Measurements from ENCODE around the gene KRTAP5-3. TPM values are rescaled to one million over a fixed set of nuclear protein-coding genes. Genes with fewer than 3 reads are reported as not detected.
A peak's percentile ranks its signal among the peaks of the same experiment; 100 is the strongest.

The KRTAP5-3 gene
- total and polyA plus RNA-seq, 2 of the 8 experiments (the other 6 are each of a cell fraction or from before 2014, with no cell fraction given) = not detected

DNA sequence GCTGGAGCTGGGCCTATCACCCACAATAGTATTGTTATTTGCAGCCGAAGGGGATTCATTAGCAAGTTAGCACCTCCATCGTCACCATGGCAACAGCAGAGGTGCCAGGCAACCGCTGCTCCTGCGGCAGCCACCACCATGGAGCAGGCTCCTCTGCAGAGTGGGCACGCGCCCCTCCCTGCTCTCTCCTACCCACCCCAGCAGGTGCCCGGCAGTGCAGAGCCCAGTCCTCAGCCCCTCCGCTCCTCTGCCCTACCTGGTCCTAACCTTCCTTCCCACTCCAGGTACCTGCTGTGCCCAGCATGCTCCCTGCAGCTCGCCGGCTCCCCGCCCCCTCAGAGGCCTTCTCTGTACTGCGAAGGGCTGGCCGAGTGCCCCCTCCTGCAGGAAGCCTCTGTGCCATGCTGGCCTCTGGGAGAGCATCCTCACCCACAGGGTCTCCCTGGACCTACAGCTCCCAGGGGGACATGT, 39.8 kb downstream of the KRTAP5-3 start:
- Histone ChIP-seq H2BK15ac (ENCODE audit: low read length) (no peak overlapping the region), H2BK20ac (ENCODE audit: low read length) (no peak overlapping the region), H3K79me2 (ENCODE audit: control insufficient read depth in 1 of 2, insufficient read depth in 2 of 2, low read length in 2 of 2) (no peaks in the 10 kb centered on the region), H3K14ac (ENCODE audit: insufficient read length) (no peak overlapping the region), H3K4me3 (ENCODE audit: extremely low read depth in 1 of 4, insufficient read depth in 2 of 4, low read depth in 3 of 4, low read length in 4 of 4) (0 out of 8 replicates have a peak overlapping the region, but pooled peaks of 1 of the 4 experiments have one; percentile 13), H3K4me1 (replicated peaks in 1 of 4; ENCODE audit: control insufficient read depth in 3 of 4, insufficient read depth in 4 of 4, low read length in 3 of 4) (peaks cover 0 to 55% (median 41%) of the 10 kb centered on the region in 4 experiments; a peak in 6 of 7 replicates), H3K23ac (ENCODE audit: insufficient read length) (no peak overlapping the region), H4K8ac (ENCODE audit: extremely low read depth, insufficient read depth, low read length) (no peak overlapping the region), H2BK12ac (ENCODE audit: low read depth, low read length) (0 out of 2 replicates have a peak overlapping the region, but pooled peaks have one; percentile 27), H4K5ac (ENCODE audit: insufficient read length, low read depth, low read length) (no peak overlapping the region), H3K18ac (ENCODE audit: extremely low read depth, low read length) (0 out of 2 replicates have a peak overlapping the region, but pooled peaks have one; percentile 48), H4K20me1 (replicated peaks in 1 of 2; ENCODE audit: control insufficient read depth in 1 of 2, insufficient read depth in 2 of 2, low read length in 2 of 2) (peaks cover 4 to 23% of the 10 kb centered on the region in 2 experiments), H2BK5ac (ENCODE audit: low read depth, low read length) (0 out of 2 replicates have a peak overlapping the region, but pooled peaks have one; percentile 66), H3K9ac (replicated peaks in 1 of 4; ENCODE audit: extremely low read depth in 1 of 4, low read depth in 3 of 4, low read length in 3 of 4) (no peak overlapping the region), H3K27me3 (replicated peaks in 1 of 4; ENCODE audit: control insufficient read depth in 3 of 4, extremely low read depth in 1 of 4, insufficient read depth in 3 of 4, low read length in 3 of 4) (peaks cover 11 to 35% (median 30%) of the 10 kb centered on the region in 4 experiments), H3K9me3 (ENCODE audit: insufficient read depth in 2 of 2, low read depth in 1 of 2, low read length in 1 of 2) (no peaks in the 10 kb centered on the region), H4K91ac (replicated peaks; ENCODE audit: insufficient read length, low read length) (no peak overlapping the region), H3K36me3 (ENCODE audit: control insufficient read depth in 2 of 4, insufficient read depth in 4 of 4, low read length in 3 of 4) (no peaks in the 10 kb centered on the region), H3K27ac (ENCODE audit: low read depth, low read length) (no peak overlapping the region), H2AK5ac (ENCODE audit: low read depth, low read length) (0 out of 2 replicates have a peak overlapping the region, but pooled peaks have one; percentile 33), H3K79me1 (ENCODE audit: low read depth, low read length) (no peaks in the 10 kb centered on the region), H3K4ac (replicated peaks; ENCODE audit: insufficient read length, low read depth, low read length) (no peak overlapping the region), H2BK120ac (replicated peaks; ENCODE audit: low read depth, low read length) (no peak overlapping the region), H3K23me2 (ENCODE audit: low read depth, low read length) (no peaks in the 10 kb centered on the region; the same call in 1 of the 2 replicates), H3K56ac (replicated peaks; ENCODE audit: insufficient read length, low read depth, low read length) (no peak overlapping the region), H3K4me2 (ENCODE audit: insufficient read depth in 1 of 2, low read depth in 2 of 2, low read length in 2 of 2) (peak overlapping the region; percentile 12 to 60; a peak in 3 of 4 replicates), H2AFZ (ENCODE audit: low read length) (no peak overlapping the region)
- FAIRE-seq (no peak), DNase-seq (ENCODE audit: low read depth in 1 of 2, low spot score in 2 of 2) (peak in 1 of 2 experiments; percentile 82)
- 0 out of 4 replicates have a peak, but pooled peaks of 1 of the 2 experiments have one; percentile 30 for TF ChIP-seq SIN3A (conservative IDR thresholded peaks at IDR 0.05 in 1 of 2, IDR thresholded peaks at IDR 0.05 in 1 of 2; ENCODE audit: low read depth in 1 of 2, low read length in 2 of 2)
- no peak for TF ChIP-seq JUN (IDR thresholded peaks at IDR 0.05; ENCODE audit: low read depth, low read length)
- WGBS, 2 experiments (ENCODE audit: extremely low coverage in 1 of 2, insufficient coverage in 1 of 2, insufficient read length in 1 of 2, insufficient replicate concordance in 2 of 2, low coverage in 1 of 2, low lambda C conversion rate in 2 of 2, missing lambda C conversion rate in 1 of 2) = 21% methylated on average over 13 of the region's 13 CpGs; no CpG with 5 or more reads in 1 of the 2 experiments
- CTCF ChIA-PET (ENCODE audit: partially characterized antibody) = interaction anchor here (1.1 to 9.1 kb wide), 6 partner anchors 13 to 55 kb away, joined by 3 to 100 read pairs (median 7); no protein-coding TSS in a partner anchor
- POLR2A ChIA-PET (ENCODE audit: partially characterized antibody) = interaction anchor here (0.9 to 6.9 kb wide), 3 partner anchors 11 to 20 kb away, joined by 3 to 58 read pairs (median 4); no protein-coding TSS in a partner anchor

Measured in H1 (cell line).